K562 (cell line): ENCODE measurements around the gene F2RL1. TPM values are rescaled to one million over a fixed set of nuclear protein-coding genes. Genes with fewer than 3 reads are reported as not detected.
A peak's percentile ranks its signal among the peaks of the same experiment; 100 is the strongest.

Experiments used
- ARID2 ChIP-seq: fragments of 450-650 bp; IDR thresholded peaks from 2 replicates; pipeline ENCODE4 v1.6.1; 2017; ENCODE audit warnings: antibody characterized with exemption, mild to moderate bottlenecking
- ATF1 ChIP-seq, 2 experiments: fragments of 450-650 bp in 1 of 2; IDR thresholded peaks; 2 replicates each; pipeline ENCODE4 v1.6.1; 2016; ENCODE audit warnings: missing compliant biosample characterization in 1 of 2, missing genetic modification characterization in 1 of 2
- CBFA2T2 ChIP-seq: fragments of 450-650 bp; conservative IDR thresholded peaks from 2 replicates; pipeline ENCODE4 v1.6.1; 2017; ENCODE audit warnings: mild to moderate bottlenecking
- DACH1 ChIP-seq: fragments of 450-650 bp; IDR thresholded peaks from 2 replicates; pipeline ENCODE4 v1.6.1; 2018; ENCODE audit not compliant: partially characterized antibody
- EZH2 ChIP-seq: IDR thresholded peaks from 2 replicates; pipeline ENCODE4 v1.6.1; 2012; ENCODE audit warnings: low read depth, mild to moderate bottlenecking, inconsistent platforms, low read length, borderline replicate concordance
- HNRNPUL1 ChIP-seq: fragments of 200-400 bp; formaldehyde crosslinking; IDR thresholded peaks from 2 replicates; pipeline ENCODE4 v1.6.1; 2017; ENCODE audit warnings: low read length
- JUNB ChIP-seq: fragments of 450-650 bp; formaldehyde crosslinking; conservative IDR thresholded peaks from 2 replicates; pipeline ENCODE4 v1.4.0; 2020; ENCODE audit warnings: mild to moderate bottlenecking
- KDM2B ChIP-seq: fragments of 250-450 bp; sonication (Bioruptor Pico); IDR thresholded peaks from 2 replicates; pipeline ENCODE4 v1.8.0; 2021; ENCODE audit warnings: mild to moderate bottlenecking, moderate library complexity
- KDM4B ChIP-seq, 2 experiments: fragments of 450-650 bp in 1 of 2; sonication (generic) in 1 of 2; IDR thresholded peaks; 2 replicates each; pipeline ENCODE4 v1.6.1; 2016 to 2017; ENCODE audit warnings: borderline replicate concordance in 2 of 2, antibody characterized with exemption in 1 of 2, low read depth in 1 of 2, mild to moderate bottlenecking in 1 of 2
- MCM5 ChIP-seq: fragments of 450-650 bp; IDR thresholded peaks from 2 replicates; pipeline ENCODE4 v1.6.1; 2016; ENCODE audit warnings: low read depth
- NFE2L1 ChIP-seq: fragments of 450-650 bp; IDR thresholded peaks from 2 replicates; pipeline ENCODE4 v1.6.1; 2016; ENCODE audit warnings: missing genetic modification characterization, low read depth, mild to moderate bottlenecking, missing compliant biosample characterization, moderate library complexity, borderline replicate concordance
- RAD21 ChIP-seq, 2 experiments: fragments of 250-450 bp in 1 of 2; fragments of 450-650 bp in 1 of 2; sonication (Bioruptor Pico) in 1 of 2; formaldehyde crosslinking in 1 of 2; IDR thresholded peaks in 1 of 2; conservative IDR thresholded peaks in 1 of 2; 2 replicates each; pipeline versions ENCODE4 v1.4.0 to v1.8.0; 2020 to 2022; ENCODE audit warnings: mild to moderate bottlenecking in 2 of 2, moderate library complexity in 1 of 2
- SMARCE1 ChIP-seq: fragments of 450-650 bp; IDR thresholded peaks from 2 replicates; pipeline ENCODE4 v1.7.1; 2016; ENCODE audit warnings: mild to moderate bottlenecking
- XRCC3 ChIP-seq: fragments of 450-650 bp; IDR thresholded peaks from 2 replicates; pipeline ENCODE4 v1.6.1; 2017; ENCODE audit warnings: mild to moderate bottlenecking, moderate library complexity
- ZNF232 ChIP-seq: sonication (generic); formaldehyde crosslinking; IDR thresholded peaks from 2 replicates; pipeline ENCODE4 v1.8.0; 2022; ENCODE audit warnings: mild to moderate bottlenecking, missing genetic modification reagents
- ZNF239 ChIP-seq: fragments of 250-450 bp; sonication (Bioruptor Pico); IDR thresholded peaks from 2 replicates; pipeline ENCODE4 v1.4.0; 2020; ENCODE audit warnings: mild to moderate bottlenecking
- ZNF280A ChIP-seq: fragments of 450-650 bp; IDR thresholded peaks from 2 replicates; pipeline ENCODE4 v1.6.1; 2018; ENCODE audit warnings: mild to moderate bottlenecking, low read depth; ENCODE audit not compliant: partially characterized antibody
- ZNF398 ChIP-seq: fragments of 250-450 bp; sonication (Bioruptor Pico); IDR thresholded peaks from 2 replicates; pipeline ENCODE4 v1.8.0; 2021; ENCODE audit warnings: moderate library complexity, mild to moderate bottlenecking, inconsistent platforms
- ZNF41 ChIP-seq: fragments of 250-450 bp; sonication (Bioruptor Pico); conservative IDR thresholded peaks from 2 replicates; pipeline ENCODE4 v1.4.0; 2020; ENCODE audit warnings: mild to moderate bottlenecking
- ZNF639 ChIP-seq, 2 experiments: fragments of 200-800 bp in 1 of 2; sonication (Bioruptor generic) in 1 of 2; sonication (generic) in 1 of 2; formaldehyde crosslinking in 1 of 2; IDR thresholded peaks in 1 of 2; conservative IDR thresholded peaks in 1 of 2; 2 replicates each; pipeline versions ENCODE4 v1.5.0 to v1.6.1; 2016 to 2020; ENCODE audit warnings: missing compliant biosample characterization in 1 of 2, missing genetic modification characterization in 1 of 2, missing genetic modification reagents in 1 of 2
- ZNF695 ChIP-seq: fragments of 450-650 bp; formaldehyde crosslinking; IDR thresholded peaks from 2 replicates; pipeline ENCODE4 v1.4.0; 2020; ENCODE audit warnings: mild to moderate bottlenecking, moderate library complexity
- ZNF778 ChIP-seq: fragments of 450-650 bp; formaldehyde crosslinking; IDR thresholded peaks from 2 replicates; pipeline ENCODE4 v1.4.0; 2020; ENCODE audit warnings: mild to moderate bottlenecking, moderate library complexity
- ZSCAN32 ChIP-seq: fragments of 450-650 bp; formaldehyde crosslinking; IDR thresholded peaks from 2 replicates; pipeline ENCODE4 v1.4.0; 2020; ENCODE audit warnings: mild to moderate bottlenecking, moderate library complexity
- polyA plus RNA-seq, 8 experiments: library from polyadenylated mRNA; depleted of rRNA in 4 of 8; stranded (reverse) in 5 of 8; unstranded in 3 of 8; fragments of >200 nt; fragmentation: Nextera tagmentation in 2 of 8; fragmentation: Illumina TruSeq in 1 of 8; extraction: Ambion mirVana in 2 of 8; extraction: Trizol in 1 of 8; gene quantifications; 2 replicates each; pipeline versions ENCODE4 v1.2.1 to v1.2.3, GENCODE V29; 2011 to 2014; ENCODE audit warnings: inconsistent platforms in 1 of 8, missing spikeins in 1 of 8
- total RNA-seq, 7 experiments: library from RNA; depleted of rRNA in 6 of 7; stranded (reverse); fragments of >200 nt in 6 of 7; fragmentation: Illumina TruSeq in 2 of 7; extraction: Trizol in 2 of 7; gene quantifications; 2 replicates each; pipeline versions ENCODE4 v1.2.1 to v1.2.3, GENCODE V29; 2011 to 2021; ENCODE audit warnings: low replicate concordance in 1 of 7

F2RL1 gene
- total and polyA plus RNA-seq, 9 of the 15 experiments (the other 6 are each of a cell fraction or from before 2014, with no cell fraction given) = 0.03 to 0.50 (median 0.27) TPM; not detected in 6

- peak in 1 of 2 experiments; percentile 74; a peak in 2 of 4 replicates for TF ChIP-seq ZNF639 (CRISPR knock-in tag; conservative IDR thresholded peaks at IDR 0.05 in 1 of 2, IDR thresholded peaks at IDR 0.05 in 1 of 2)
- TF ChIP-seq RAD21 (CRISPR knock-in tag; conservative IDR thresholded peaks at IDR 0.05 in 1 of 2, IDR thresholded peaks at IDR 0.05 in 1 of 2) = peak in 1 of 2 experiments; percentile 27; a peak in 1 of 4 replicates
- TF ChIP-seq ZNF398 (CRISPR knock-in tag) = no peak
- TF ChIP-seq NFE2L1 (tag) = no peak
- TF ChIP-seq MCM5 = no peak
- no peak for TF ChIP-seq ARID2
- no peak for TF ChIP-seq HNRNPUL1
- TF ChIP-seq KDM2B (CRISPR knock-in tag) = no peak
- no peak for TF ChIP-seq ATF1 (CRISPR knock-in tag; IDR thresholded peaks at IDR 0.05)
- no peak for TF ChIP-seq ATF1 (tag; IDR thresholded peaks at IDR 0.05)
- TF ChIP-seq ZNF778 (CRISPR knock-in tag) = no peak
- no peak for TF ChIP-seq ZNF280A
- TF ChIP-seq EZH2 = no peak
- TF ChIP-seq ZNF695 (CRISPR knock-in tag) = no peak
- no peak for TF ChIP-seq ZNF239
- no peak for TF ChIP-seq ZSCAN32 (CRISPR knock-in tag)
- peak; percentile 94 for TF ChIP-seq SMARCE1
- TF ChIP-seq KDM4B (IDR thresholded peaks at IDR 0.05; ENCODE audit: borderline replicate concordance in 2 of 2, low read depth in 1 of 2) = no peak
- TF ChIP-seq ZNF232 (CRISPR knock-in tag) = no peak
- no peak for TF ChIP-seq ZNF41 (CRISPR knock-in tag)
- no peak for TF ChIP-seq JUNB
- peak; percentile 42 for TF ChIP-seq DACH1
- no peak for TF ChIP-seq XRCC3
- TF ChIP-seq CBFA2T2 = peak; percentile 97
These were observed 30.8 kb downstream of the F2RL1 start, which contains the start of gene S100Z (continued) for GRCh38 chr5:76849419-76850291.
